HCT116 (cell line): ENCODE measurements around the gene ITGAD. TPM values are rescaled to one million over a fixed set of nuclear protein-coding genes. Genes with fewer than 3 reads are reported as not detected.

Experiments used
- ATAC-seq: fragments of 200-7000 bp; cut with Tn5 transposase; 2 replicates; pipeline ENCODE4 v1.9.1; 2020; ENCODE audit warnings: mild to moderate bottlenecking, moderate library complexity
- BruUV-seq: library from RNA; stranded (reverse); fragments of 400-500 nt; replicated peaks from 2 replicates; lab custom pipeline; 2021; lab: Mats Ljungman, UMichigan
- CTCF ChIA-PET: fragments of 300-600 bp; sonication (Branson Sonifier 250); formaldehyde crosslinking; loops from one replicate; lab custom pipeline; 2021; ENCODE audit warnings: antibody characterized with exemption; lab: Charles Lee
- POLR2A ChIA-PET: fragments of 300-600, 350-600 bp; sonication (Branson Sonifier 250); formaldehyde crosslinking; loops from one replicate; lab custom pipeline; 2021; ENCODE audit warnings: antibody characterized with exemption; lab: Charles Lee
- RAD21 ChIA-PET, 2 experiments: fragments of 300-600 bp; sonication (Branson Sonifier 250); formaldehyde crosslinking; loops; one replicate each; lab custom pipeline; 2023; ENCODE audit warnings: low total read pairs in 2 of 2; ENCODE audit not compliant: uncharacterized antibody in 2 of 2, unreplicated experiment in 2 of 2, low non-redundant PET in 1 of 2; lab: Charles Lee
- DNase-seq: peaks from one replicate; pipeline ENCODE4 v3.0.0-alpha.2; 2010; ENCODE audit warnings: low read depth, low spot score
- H2AFZ ChIP-seq: fragments of 200-600 bp; shearing (Covaris generic), sonication (generic); 2 replicates; pipeline ENCODE4 v1.6.1; 2017; ENCODE audit warnings: low read depth, mixed run types, mixed read lengths, antibody characterized with exemption, low read length; ENCODE audit not compliant: poor library complexity, severe bottlenecking
- H3K27ac ChIP-seq: 2 replicates; pipeline ENCODE4 v1.5.1; 2012; ENCODE audit warnings: low read depth, low read length
- H3K27me3 ChIP-seq: fragments of 200-600 bp; sonication (generic); 2 replicates; pipeline ENCODE4 v1.6.1; 2016; ENCODE audit warnings: mixed run types, low read length, mixed read lengths; ENCODE audit not compliant: insufficient read depth
- H3K36me3 ChIP-seq, 2 experiments: fragments of 200-500 bp in 1 of 2; fragments of 200-600 bp in 1 of 2; sonication (Bioruptor generic) in 1 of 2; sonication (generic) in 1 of 2; 2 replicates each; pipeline versions ENCODE4 v1.5.1 to v1.6.1; 2014 to 2016; ENCODE audit warnings: low read length in 2 of 2, inconsistent platforms in 1 of 2, mixed read lengths in 1 of 2, mixed run types in 1 of 2; ENCODE audit not compliant: insufficient read depth in 2 of 2, control insufficient read depth in 1 of 2
- H3K4me1 ChIP-seq, 2 experiments: fragments of 200-600 bp in 1 of 2; sonication (generic) in 1 of 2; 2 replicates each; pipeline versions ENCODE4 v1.5.1 to v1.6.1; 2012 to 2017; ENCODE audit warnings: low read length in 2 of 2, inconsistent platforms in 1 of 2, mild to moderate bottlenecking in 1 of 2, mixed read lengths in 1 of 2, mixed run types in 1 of 2, moderate library complexity in 1 of 2; ENCODE audit not compliant: insufficient read depth in 2 of 2, control insufficient read depth in 1 of 2
- H3K4me2 ChIP-seq: fragments of 200-600 bp; sonication (generic); 2 replicates; pipeline ENCODE4 v1.6.1; 2017; ENCODE audit warnings: mixed run types, low read length, mixed read lengths
- H3K4me3 ChIP-seq, 2 experiments: fragments of 200-600 bp in 1 of 2; sonication (generic) in 1 of 2; replicated peaks in 1 of 2; 2 replicates each; pipeline ENCODE4 v1.5.1; 2011 to 2016; ENCODE audit warnings: low read length in 2 of 2, control low read depth in 1 of 2, low read depth in 1 of 2, mild to moderate bottlenecking in 1 of 2, mixed read lengths in 1 of 2, mixed run types in 1 of 2
- H3K79me2 ChIP-seq: fragments of 200-600 bp; sonication (generic); 2 replicates; pipeline ENCODE4 v1.6.1; 2017; ENCODE audit warnings: mild to moderate bottlenecking, mixed run types, low read length, moderate library complexity, mixed read lengths; ENCODE audit not compliant: insufficient read depth
- H3K9ac ChIP-seq: fragments of 200-600 bp; sonication (generic); 2 replicates; pipeline ENCODE4 v1.6.1; 2016; ENCODE audit warnings: low read length, mixed read lengths
- H3K9me2 ChIP-seq: fragments of 200-600 bp; sonication (generic), shearing (Covaris generic); 2 replicates; pipeline ENCODE4 v1.6.1; 2017; ENCODE audit warnings: mixed run types, mild to moderate bottlenecking, moderate library complexity; ENCODE audit not compliant: insufficient read depth
- H3K9me3 ChIP-seq, 2 experiments: fragments of 200-500 bp in 1 of 2; fragments of 200-600 bp in 1 of 2; sonication (Bioruptor generic) in 1 of 2; sonication (generic) in 1 of 2; 2 replicates each; pipeline ENCODE4 v1.6.1; 2014 to 2017; ENCODE audit warnings: low read length in 2 of 2, mixed read lengths in 2 of 2, inconsistent platforms in 1 of 2, low read depth in 1 of 2, mild to moderate bottlenecking in 1 of 2, mixed run types in 1 of 2, moderate library complexity in 1 of 2; ENCODE audit not compliant: control insufficient read depth in 1 of 2, insufficient read depth in 1 of 2
- H4K20me1 ChIP-seq: fragments of 200-600 bp; sonication (generic), shearing (Covaris generic); 2 replicates; pipeline ENCODE4 v1.6.1; 2017; ENCODE audit warnings: mixed run types, mild to moderate bottlenecking, moderate library complexity; ENCODE audit not compliant: insufficient read depth
- FOSL1 ChIP-seq: IDR thresholded peaks from 2 replicates; pipeline ENCODE4 v1.6.1; 2012; ENCODE audit warnings: low read depth
- POLR2AphosphoS5 ChIP-seq: IDR thresholded peaks from 2 replicates; pipeline ENCODE4 v1.6.1; 2011; ENCODE audit warnings: mild to moderate bottlenecking, low read depth, low read length, moderate library complexity
- SP1 ChIP-seq: IDR thresholded peaks from 2 replicates; pipeline ENCODE4 v1.6.1; 2012; ENCODE audit warnings: low read depth
- TCF7L2 ChIP-seq: IDR thresholded peaks from 2 replicates; pipeline ENCODE4 v1.7.0; 2011; ENCODE audit warnings: borderline replicate concordance, inconsistent platforms; ENCODE audit not compliant: insufficient read depth, insufficient read length; ENCODE audit errors: extremely low read depth
- ZNF274 ChIP-seq: fragments of 200-500 bp; sonication (Bioruptor generic); IDR thresholded peaks from 2 replicates; pipeline ENCODE4 v1.6.1; 2014; ENCODE audit warnings: mild to moderate bottlenecking, low read depth, low read length, inconsistent platforms
- intact Hi-C: fragments of 100-400 bp; cut with micrococcal nuclease; formaldehyde crosslinking; loops from 2 replicates; pipeline ENCODE4 v1.10.0; 2022
- total RNA-seq: library from RNA; stranded (reverse); gene quantifications from one replicate; pipeline ENCODE4 v1.2.1, GENCODE V29; 2021; ENCODE audit not compliant: unreplicated experiment

Gene ITGAD
- total RNA-seq, 1 experiment from 2014 or later, result 0.12 TPM

- no peaks in the 10 kb centered on the region for H3K36me3 ChIP-seq
- H4K20me1 ChIP-seq, result no peaks in the 10 kb centered on the region
- ChIA-PET RAD21 (no interaction called here), POLR2A (interaction anchor here (1.0 kb wide), 1 partner anchor 28 kb away, joined by 3 read pairs; no protein-coding TSS in a partner anchor), CTCF (no interaction called here)
- ATAC-seq, result peak; percentile 77
- no peak within 1 kb of the TSS for H3K9ac ChIP-seq
- H3K27ac ChIP-seq, result no peak within 1 kb of the TSS
- no peak for DNase-seq
- no peaks in the 10 kb centered on the region for H3K9me3 ChIP-seq
- H3K27me3 ChIP-seq, result no peaks in the 10 kb centered on the region
- BruUV-seq, result no TSS peak
- intact Hi-C loops, result no loop called here
- peak within 1 kb of the TSS; percentile 70 for H2AFZ ChIP-seq
- peak within 1 kb of the TSS; percentile 74 for H3K4me2 ChIP-seq
- H3K79me2 ChIP-seq, result no peaks in the 10 kb centered on the region
- H3K9me2 ChIP-seq, result no peaks in the 10 kb centered on the region
- peak; percentile 56 for TF ChIP-seq POLR2AphosphoS5
- TF ChIP-seq FOSL1, result peak; percentile 31; the same call in 1 of the 2 replicates
- TF ChIP-seq TCF7L2, result no peak
- peaks cover 10 to 14% of the 10 kb centered on the region in 2 experiments; a peak in 3 of 4 replicates for H3K4me1 ChIP-seq
- peak within 1 kb of the TSS; percentile 24 to 48 for H3K4me3 ChIP-seq
Measured at GRCh38 chr16:31354394-31355291, 38.5 kb upstream of the ITGAD start, which contains the start of gene ITGAX. Gene ITGAX (plus strand): TSS chr16:31355176. CDS start chr16:31355255, 79 bp downstream.

DNA sequence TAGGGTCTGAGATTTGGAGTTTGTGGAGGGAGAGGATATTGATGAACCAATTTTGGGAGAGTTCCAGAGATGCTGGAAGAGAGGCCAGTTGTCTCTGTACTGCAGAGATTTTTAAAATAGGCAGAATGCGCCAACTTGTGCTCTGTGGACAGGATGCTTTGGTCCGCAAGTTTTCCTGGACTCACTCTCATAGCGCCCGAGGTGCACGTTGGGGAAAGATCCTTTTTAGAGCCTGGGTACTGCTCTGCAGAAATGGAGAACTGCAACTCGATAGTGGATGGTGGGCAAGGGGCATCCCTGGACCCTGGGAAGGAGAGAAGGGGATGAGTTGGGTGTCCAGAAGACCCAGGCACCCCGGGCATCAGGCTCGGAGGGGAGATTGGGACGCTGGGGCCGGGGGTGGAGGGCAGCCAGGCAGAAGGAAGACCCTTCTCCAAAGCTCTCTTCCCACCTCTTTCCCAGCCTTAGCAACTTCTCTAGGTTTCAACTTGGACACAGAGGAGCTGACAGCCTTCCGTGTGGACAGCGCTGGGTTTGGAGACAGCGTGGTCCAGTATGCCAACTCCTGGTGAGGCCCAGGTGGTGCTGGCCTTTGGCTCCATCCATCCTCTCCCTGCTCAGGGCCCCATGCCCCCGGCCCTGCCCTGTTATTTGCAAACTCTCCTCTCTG is 37.6 kb upstream of the ITGAD start:
- DNase-seq (no peak), ATAC-seq (no peak)
- H2AFZ ChIP-seq, result no peak overlapping the region
- ChIA-PET POLR2A (interaction anchor here (1.0 kb wide), 1 partner anchor 27 kb away, joined by 3 read pairs; no protein-coding TSS in a partner anchor), RAD21 (no interaction called here), CTCF (no interaction called here)
- no peaks in the 10 kb centered on the region for H3K79me2 ChIP-seq
- H3K4me3 ChIP-seq, result peak overlapping the region; percentile 24 to 48
- no TSS peak for BruUV-seq
- H3K4me2 ChIP-seq, result peak overlapping the region; percentile 74
- no peak overlapping the region for H3K27ac ChIP-seq
- no peaks in the 10 kb centered on the region for H3K27me3 ChIP-seq
- H4K20me1 ChIP-seq, result no peaks in the 10 kb centered on the region
- TF ChIP-seq SP1, result no peak
- no peak for TF ChIP-seq TCF7L2
- no peak for TF ChIP-seq ZNF274
- no peak overlapping the region for H3K9ac ChIP-seq
- intact Hi-C loops, result no loop called here
- H3K9me3 ChIP-seq, result no peaks in the 10 kb centered on the region
- H3K4me1 ChIP-seq, result peaks cover 10 to 14% of the 10 kb centered on the region in 2 experiments; a peak in 3 of 4 replicates
- H3K36me3 ChIP-seq, result no peaks in the 10 kb centered on the region
- H3K9me2 ChIP-seq, result no peaks in the 10 kb centered on the region
